ENCODE results near the gene LHX6. TPM values are rescaled to one million over a fixed set of nuclear protein-coding genes. Genes with fewer than 3 reads are reported as not detected.

Gene LHX6
- total RNA-seq, 1 donor from 2014 or later: 4.4 TPM

DNA sequence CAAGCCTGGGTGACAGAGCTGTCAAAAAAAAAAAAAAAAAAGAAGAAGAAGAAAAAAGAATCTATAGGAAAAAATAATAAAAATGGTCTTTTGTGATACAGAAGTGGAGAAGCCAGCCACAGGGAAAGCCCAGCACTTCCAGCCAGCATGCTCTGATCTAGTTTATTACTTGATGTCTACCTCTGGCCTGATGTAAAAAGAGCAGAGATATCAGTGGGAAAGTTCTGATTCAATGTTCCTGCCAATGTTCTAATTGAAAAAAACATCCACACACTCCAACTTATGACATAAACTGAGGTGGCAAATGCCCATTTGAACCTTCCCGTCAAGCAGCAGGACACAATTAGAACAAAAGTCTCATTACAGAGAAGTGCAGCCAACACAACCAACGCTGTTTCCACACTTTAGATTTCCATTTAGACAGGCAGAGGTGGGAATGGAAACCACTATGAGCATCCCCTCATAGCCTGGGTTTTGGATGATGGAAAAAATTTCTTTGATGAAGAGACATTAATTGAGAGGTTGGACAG is 30.2 kb upstream of the LHX6 start:
- peak overlapping the region; percentile 20 for H3K27ac ChIP-seq (replicated peaks)
- no peaks in the 10 kb centered on the region for H3K9me3 ChIP-seq (replicated peaks)
- H3K4me1 ChIP-seq: peaks cover 58% of the 10 kb centered on the region
- no peak for DNase-seq
- peaks cover 41% of the 10 kb centered on the region for H3K36me3 ChIP-seq
- no peak overlapping the region for H3K4me3 ChIP-seq
- intact Hi-C loops (cut with micrococcal nuclease): loop anchor here (10.0 kb wide), 1 partner anchor 86 kb away; no protein-coding TSS in a partner anchor
- TF ChIP-seq, protein P1, sequence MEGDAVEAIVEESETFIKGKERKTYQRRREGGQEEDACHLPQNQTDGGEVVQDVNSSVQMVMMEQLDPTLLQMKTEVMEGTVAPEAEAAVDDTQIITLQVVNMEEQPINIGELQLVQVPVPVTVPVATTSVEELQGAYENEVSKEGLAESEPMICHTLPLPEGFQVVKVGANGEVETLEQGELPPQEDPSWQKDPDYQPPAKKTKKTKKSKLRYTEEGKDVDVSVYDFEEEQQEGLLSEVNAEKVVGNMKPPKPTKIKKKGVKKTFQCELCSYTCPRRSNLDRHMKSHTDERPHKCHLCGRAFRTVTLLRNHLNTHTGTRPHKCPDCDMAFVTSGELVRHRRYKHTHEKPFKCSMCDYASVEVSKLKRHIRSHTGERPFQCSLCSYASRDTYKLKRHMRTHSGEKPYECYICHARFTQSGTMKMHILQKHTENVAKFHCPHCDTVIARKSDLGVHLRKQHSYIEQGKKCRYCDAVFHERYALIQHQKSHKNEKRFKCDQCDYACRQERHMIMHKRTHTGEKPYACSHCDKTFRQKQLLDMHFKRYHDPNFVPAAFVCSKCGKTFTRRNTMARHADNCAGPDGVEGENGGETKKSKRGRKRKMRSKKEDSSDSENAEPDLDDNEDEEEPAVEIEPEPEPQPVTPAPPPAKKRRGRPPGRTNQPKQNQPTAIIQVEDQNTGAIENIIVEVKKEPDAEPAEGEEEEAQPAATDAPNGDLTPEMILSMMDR (IDR thresholded peaks at IDR 0.05; ENCODE audit: borderline replicate concordance): no peak
- no peaks in the 10 kb centered on the region for H3K27me3 ChIP-seq (ENCODE audit: low read depth)

DNA sequence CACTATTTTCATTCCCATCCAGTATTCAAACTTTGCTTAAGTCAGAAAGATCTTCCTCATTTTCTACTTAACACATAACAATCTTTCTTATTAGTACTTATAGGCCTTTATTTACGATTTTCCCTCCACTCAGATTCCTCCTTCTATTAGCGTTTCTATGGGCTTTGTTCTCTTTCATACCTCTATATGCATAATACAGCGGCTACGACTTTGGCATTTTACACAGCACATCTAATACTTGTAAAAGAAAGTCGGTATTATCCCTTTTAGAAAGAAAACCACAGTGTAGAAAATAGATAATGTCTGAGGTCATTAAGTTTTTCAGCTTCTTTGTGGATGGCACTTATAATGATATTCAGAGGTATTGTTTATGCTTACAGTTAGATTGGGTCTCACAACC is 27.4 kb upstream of the LHX6 start:
- Histone ChIP-seq H3K9me3 (replicated peaks) (no peaks in the 10 kb centered on the region), H3K4me1 (peaks cover 56% of the 10 kb centered on the region), H3K36me3 (peaks cover 48% of the 10 kb centered on the region), H3K4me3 (no peak overlapping the region), H3K27ac (replicated peaks) (no peak overlapping the region), H3K27me3 (ENCODE audit: low read depth) (no peaks in the 10 kb centered on the region)
- TF ChIP-seq, protein P1 (IDR thresholded peaks at IDR 0.05; ENCODE audit: borderline replicate concordance): no peak
- intact Hi-C loops (cut with micrococcal nuclease): loop anchor here (10.0 kb wide), 1 partner anchor 89 kb away; no protein-coding TSS in a partner anchor
- no peak for DNase-seq

DNA sequence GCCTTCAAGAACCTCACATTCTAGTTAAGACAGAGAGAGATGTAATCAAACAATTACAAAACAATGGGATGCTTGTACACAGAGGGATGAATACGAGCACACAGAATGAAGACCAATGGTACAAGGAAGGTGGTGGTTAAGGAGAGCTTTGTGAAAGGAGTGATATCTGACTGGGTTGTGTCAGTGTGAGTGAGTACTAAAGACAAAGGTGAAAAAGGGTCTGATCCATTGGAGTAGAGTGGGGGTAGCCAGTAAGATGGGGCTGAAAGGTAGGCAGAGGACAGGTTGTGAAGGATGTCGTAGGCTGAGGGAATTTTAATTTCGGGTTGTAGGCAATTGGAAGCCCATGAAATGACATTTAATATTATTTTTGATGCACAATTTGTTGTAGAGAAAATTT is 26.0 kb upstream of the LHX6 start:
- TF ChIP-seq, protein P1 (IDR thresholded peaks at IDR 0.05; ENCODE audit: borderline replicate concordance): no peak
- peaks cover 51% of the 10 kb centered on the region for H3K4me1 ChIP-seq
- peaks cover 48% of the 10 kb centered on the region for H3K36me3 ChIP-seq
- no peak for DNase-seq
- H3K9me3 ChIP-seq (replicated peaks): no peaks in the 10 kb centered on the region
- intact Hi-C loops (cut with micrococcal nuclease): loop anchor here (10.0 kb wide), 1 partner anchor 90 kb away; no protein-coding TSS in a partner anchor
- no peaks in the 10 kb centered on the region for H3K27me3 ChIP-seq (ENCODE audit: low read depth)
- H3K27ac ChIP-seq (replicated peaks): peak overlapping the region; percentile 75
- H3K4me3 ChIP-seq: no peak overlapping the region

DNA sequence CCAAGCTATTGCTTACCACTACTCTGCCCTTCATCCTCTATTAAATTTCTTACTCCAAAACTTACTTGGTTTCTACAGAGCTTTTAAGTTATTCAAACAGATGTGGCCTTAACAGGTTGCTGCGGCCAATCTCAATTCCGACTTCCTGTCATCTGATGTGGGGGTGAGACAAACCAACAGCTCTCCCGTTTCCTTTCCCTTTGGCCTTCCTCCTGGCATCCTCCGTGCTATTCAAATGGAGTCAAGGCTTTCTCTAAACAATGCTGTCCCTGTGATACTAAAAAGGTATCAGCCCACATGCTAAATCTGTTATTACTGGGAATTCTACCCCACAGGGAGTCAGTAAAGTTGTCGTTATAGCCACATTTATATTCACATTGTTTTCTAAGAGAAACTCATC is 24.0 kb upstream of the LHX6 start:
- no peak for DNase-seq
- peaks cover 46% of the 10 kb centered on the region for H3K36me3 ChIP-seq
- peaks cover 45% of the 10 kb centered on the region for H3K4me1 ChIP-seq
- intact Hi-C loops (cut with micrococcal nuclease): loop anchor here (10.0 kb wide), 1 partner anchor 92 kb away; no protein-coding TSS in a partner anchor
- peak overlapping the region; percentile 75 for H3K27ac ChIP-seq (replicated peaks)
- no peaks in the 10 kb centered on the region for H3K27me3 ChIP-seq (ENCODE audit: low read depth)
- no peak overlapping the region for H3K4me3 ChIP-seq
- no peaks in the 10 kb centered on the region for H3K9me3 ChIP-seq (replicated peaks)
- TF ChIP-seq, protein P1 (IDR thresholded peaks at IDR 0.05; ENCODE audit: borderline replicate concordance): no peak

DNA sequence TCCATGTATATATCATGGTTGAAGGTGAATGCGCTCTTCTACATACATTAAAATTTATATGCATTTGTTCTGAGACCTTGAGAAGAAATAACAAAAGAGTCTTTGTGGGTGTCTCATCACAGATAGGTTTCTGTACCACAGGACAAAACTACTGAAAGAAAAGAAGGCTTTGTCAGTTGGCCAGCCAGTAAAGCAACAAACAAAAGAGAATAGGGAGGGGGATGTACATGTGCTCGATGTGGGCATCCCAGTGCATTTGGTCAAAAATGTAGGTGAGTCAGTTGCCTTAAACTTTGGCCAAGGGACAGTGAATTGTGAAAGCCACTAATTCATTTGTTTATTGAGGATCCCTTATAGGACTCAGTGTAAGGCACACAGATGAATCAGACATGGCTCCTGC is 22.6 kb upstream of the LHX6 start:
- intact Hi-C loops (cut with micrococcal nuclease): loop anchor here (10.0 kb wide), 1 partner anchor 93 kb away; no protein-coding TSS in a partner anchor
- Histone ChIP-seq H3K27ac (replicated peaks) (no peak overlapping the region), H3K36me3 (peaks cover 61% of the 10 kb centered on the region), H3K27me3 (ENCODE audit: low read depth) (no peaks in the 10 kb centered on the region), H3K9me3 (replicated peaks) (no peaks in the 10 kb centered on the region), H3K4me3 (no peak overlapping the region), H3K4me1 (peaks cover 45% of the 10 kb centered on the region)
- no peak for DNase-seq
- TF ChIP-seq, protein P1 (IDR thresholded peaks at IDR 0.05; ENCODE audit: borderline replicate concordance): no peak

All from left ventricle myocardium inferior (tissue), 1 donor.